H1 (cell line): ENCODE results near the gene ZNF747. TPM values are rescaled to one million over a fixed set of nuclear protein-coding genes. Genes with fewer than 3 reads are reported as not detected.

Experiments used
- JUN ChIP-seq: IDR thresholded peaks from 2 replicates; pipeline ENCODE4 v1.6.1; 2011; ENCODE audit warnings: low read depth, mild to moderate bottlenecking, improper control_type of control experiment, low read length
- polyA plus RNA-seq, 7 experiments: library from polyadenylated mRNA; depleted of rRNA in 3 of 7; stranded (reverse) in 5 of 7; unstranded in 2 of 7; fragments of >200 nt in 5 of 7; fragments of 200-250 nt in 2 of 7; gene quantifications; 1 replicate in 5 of 7; 2 replicates in 1 of 7; 4 replicates in 1 of 7; pipeline versions ENCODE4 v1.2.1 to v1.2.3, GENCODE V29; 2011 to 2013; ENCODE audit warnings: missing spikeins in 2 of 7, mixed read lengths in 2 of 7
- total RNA-seq: library from RNA; stranded (reverse); fragmentation: NEBNext Ultra II Directional; extraction: Animal tissue kit (Norgen Biotek cat#: 25700); gene quantifications from 2 replicates; pipeline ENCODE4 v1.2.1, GENCODE V29; 2021

ZNF747 gene
- total and polyA plus RNA-seq, 2 of the 8 experiments (the other 6 are each of a cell fraction or from before 2014, with no cell fraction given), result 9.9 to 10.3 TPM

DNA sequence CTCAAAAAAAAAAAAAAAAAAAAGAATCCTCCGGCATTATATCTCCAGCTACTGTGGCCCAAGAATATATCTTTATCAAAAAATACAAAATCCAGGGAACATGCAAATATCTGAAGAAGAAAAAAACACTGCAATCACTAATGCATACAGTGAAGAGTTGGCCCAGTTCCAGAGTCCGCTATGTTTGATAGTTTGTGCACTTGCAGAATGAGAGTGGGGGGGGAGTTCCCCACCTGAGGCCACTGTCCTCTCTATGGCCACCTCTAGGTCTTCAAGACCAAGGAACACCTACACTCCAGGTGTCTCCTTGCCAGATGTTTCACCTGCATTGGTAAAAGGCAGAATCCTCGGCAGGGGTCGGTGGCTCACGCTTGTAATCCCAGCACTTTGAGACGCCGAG is 46.8 kb upstream of the ZNF747 start (continued):
- no peak for TF ChIP-seq JUN
